Measurements from ENCODE around the gene EFCC1.
A peak's percentile ranks its signal among the peaks of the same experiment; 100 is the strongest.

Gene EFCC1

DNA sequence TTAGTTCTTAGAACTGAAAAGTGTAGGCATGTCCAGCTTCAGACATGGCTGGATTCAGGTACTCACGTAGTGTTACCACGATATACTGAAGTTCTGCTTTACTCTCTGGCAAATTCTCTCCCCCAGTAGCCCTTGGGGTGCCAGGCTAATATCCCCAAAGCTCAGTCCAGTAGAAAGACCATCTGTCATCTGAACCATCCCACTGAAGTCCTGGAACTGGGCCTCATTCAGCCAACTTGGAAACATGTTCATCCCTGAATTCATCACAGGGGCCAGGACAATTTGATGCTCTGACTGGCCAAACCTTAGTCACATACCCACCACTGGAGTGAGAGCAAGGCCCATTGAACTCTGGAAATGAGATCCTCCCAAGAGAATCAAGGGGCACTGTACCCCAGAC, 8.2 kb downstream of the EFCC1 start:
- DNase-seq: no peak
- intact Hi-C loops (cut with DNase I): no loop called here

DNA sequence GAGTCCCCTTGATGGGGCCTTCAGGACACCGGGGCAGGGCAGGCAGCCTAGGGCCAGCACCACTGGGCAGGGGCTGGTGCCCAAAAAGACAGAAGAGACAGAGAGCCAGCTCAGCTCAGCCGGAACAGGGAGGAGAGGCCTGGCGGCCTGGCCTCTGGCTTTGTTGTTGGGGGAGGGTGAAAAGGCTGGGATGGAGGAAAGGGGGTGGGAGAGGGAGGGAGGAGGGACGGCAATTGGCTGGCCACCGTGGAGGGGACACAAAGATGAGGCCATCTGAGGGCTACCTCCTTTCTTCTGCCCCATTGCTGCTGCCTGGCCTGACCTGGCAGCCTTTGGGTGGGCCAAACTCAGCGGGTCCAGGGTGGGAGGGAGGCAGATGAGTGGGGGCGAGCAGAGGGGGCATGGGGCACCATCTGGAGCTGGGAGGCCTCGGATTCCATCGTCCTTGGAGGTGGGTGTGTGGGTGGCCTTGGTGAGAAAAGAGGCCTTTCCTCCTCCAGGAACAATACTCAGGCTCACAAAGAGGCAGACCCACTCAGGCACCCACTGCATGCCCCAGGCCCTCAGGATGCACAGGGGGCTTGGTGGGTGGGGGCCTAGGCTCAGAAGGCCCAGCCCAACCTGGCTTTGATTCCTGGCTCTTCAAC, 9.3 kb downstream of the EFCC1 start:
- intact Hi-C loops (cut with DNase I): no loop called here
- DNase-seq: peak in 2 of 10 donors; percentile 43 to 69

DNA sequence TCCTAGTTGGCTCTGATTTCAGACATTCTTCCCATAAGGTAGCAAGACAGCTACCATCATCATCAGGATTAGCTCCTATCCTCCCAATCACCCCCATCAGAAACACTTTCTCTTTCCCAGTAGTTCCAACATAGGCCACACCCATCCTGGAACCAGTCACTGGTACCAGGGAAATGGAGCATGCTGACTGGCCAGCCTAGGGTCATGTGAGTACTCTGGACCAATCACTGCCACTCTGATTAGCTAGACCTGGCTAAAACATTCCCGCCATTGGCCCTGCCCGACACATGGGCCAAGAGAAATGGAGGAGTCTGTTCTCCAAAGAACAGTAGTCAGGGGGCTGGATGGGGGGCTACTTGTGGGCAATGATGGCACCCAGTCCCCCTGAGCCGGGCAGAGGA, 12.4 kb downstream of the EFCC1 start:
- DNase-seq: peak in 1 of 10 donors; percentile 33
- intact Hi-C loops (cut with DNase I): no loop called here

DNA sequence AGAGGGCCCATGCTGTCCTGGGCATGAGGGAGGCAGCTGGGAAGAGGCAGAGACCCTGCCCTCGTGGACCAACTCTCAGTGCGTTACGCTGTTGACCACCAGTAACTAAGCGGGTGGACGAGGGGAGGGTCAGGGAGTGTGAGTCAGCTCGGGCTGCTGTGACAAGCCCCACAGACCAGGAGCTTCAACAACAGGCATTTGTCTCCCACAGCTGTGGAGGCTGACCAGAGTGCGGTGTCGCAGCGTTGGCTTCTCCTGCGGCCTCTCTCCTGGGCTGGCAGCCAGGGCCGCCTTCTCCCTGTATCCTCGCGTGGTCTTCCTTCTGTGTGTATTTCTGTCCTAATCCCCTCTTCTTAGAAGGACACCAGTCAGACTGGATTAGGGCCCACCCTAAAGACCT, 13.0 kb downstream of the EFCC1 start:
- DNase-seq: peak in 6 of 10 donors; percentile 25 to 94 (median 64)
- intact Hi-C loops (cut with DNase I): no loop called here

DNA sequence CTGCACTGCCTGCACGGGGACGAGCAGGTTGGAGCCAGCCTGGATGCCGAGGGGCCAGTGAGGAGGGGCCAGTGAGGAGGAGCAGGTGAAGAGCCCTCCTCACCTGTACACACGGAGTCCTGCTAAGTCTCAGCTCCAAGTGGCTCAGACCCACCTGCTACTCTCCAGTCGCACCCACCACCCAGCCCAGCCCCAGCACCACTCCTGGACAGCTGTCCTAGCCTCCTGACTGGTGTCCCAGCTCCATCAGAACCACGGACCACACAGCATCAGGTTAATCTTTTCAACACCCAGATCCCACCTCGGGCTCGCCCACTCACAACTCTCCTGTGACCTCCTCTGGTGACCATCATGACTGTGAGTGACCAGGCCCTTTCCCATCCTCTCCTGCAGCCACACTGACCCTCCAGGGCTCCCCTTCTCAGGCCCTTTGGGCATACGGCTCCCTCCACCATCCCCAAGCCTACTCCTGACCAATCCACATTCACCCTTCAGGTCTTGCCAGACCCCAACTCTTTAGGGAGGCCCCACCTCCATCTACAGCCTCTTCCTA, 13.8 kb downstream of the EFCC1 start:
- intact Hi-C loops (cut with DNase I): no loop called here
- DNase-seq: peak in 2 of 10 donors; percentile 35 to 80

DNA sequence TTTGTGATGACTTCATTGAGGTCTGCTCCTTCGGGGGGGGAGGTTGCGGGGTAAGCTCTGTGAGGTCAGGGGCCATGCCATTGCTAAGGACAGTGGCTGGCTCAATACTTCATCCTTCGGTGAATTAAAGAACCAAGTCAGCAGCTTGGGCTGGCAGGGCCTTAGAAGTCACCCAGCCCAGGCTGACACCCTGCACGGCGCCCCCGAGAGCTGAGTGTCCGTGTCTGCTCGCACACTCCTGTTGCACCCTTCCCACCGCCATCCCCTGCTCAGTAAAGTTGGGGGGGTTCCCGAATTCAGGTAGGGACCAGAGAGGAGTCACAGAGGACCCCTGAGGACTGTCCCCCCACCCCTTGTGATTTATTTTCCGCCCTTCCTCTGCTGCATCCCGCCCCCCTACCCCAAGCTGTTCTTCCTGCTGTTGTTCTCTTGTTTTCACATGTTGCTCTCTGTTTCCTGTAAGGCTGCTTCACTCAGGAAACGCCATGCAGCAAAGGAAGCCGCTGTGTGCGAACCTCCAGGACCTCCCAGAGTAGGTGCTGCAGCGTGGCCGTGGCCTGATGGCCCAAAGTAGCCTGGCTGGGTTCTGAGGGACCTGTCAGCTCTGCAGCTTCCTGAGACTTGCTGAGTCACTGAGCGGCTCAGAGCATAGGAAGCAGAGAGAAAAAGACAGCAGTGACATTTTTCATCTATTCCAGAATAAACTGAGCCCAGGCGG, 14.4 kb downstream of the EFCC1 start:
- DNase-seq: peak in 2 of 10 donors; percentile 47 to 62
- intact Hi-C loops (cut with DNase I): no loop called here

DNA sequence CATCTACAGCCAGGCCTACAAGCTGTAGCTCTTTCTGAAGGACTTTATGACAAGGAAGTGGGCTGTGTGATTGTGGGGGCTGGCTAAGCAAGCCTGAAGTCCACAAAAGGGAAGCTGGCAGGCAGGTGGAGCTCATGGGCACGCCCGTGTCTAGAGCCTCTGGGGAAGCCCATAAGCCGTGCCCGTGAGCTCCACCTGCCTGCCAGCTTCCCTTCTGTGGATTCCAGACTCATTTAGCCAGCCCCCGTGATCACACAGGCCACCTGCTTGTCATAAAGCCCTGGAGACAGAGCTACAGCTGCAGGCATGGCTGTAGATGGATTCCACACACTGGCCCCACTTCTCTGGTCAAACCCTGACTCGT, 15.2 kb downstream of the EFCC1 start:
- DNase-seq: peak in 6 of 10 donors; percentile 32 to 90 (median 56)
- intact Hi-C loops (cut with DNase I): no loop called here

DNA sequence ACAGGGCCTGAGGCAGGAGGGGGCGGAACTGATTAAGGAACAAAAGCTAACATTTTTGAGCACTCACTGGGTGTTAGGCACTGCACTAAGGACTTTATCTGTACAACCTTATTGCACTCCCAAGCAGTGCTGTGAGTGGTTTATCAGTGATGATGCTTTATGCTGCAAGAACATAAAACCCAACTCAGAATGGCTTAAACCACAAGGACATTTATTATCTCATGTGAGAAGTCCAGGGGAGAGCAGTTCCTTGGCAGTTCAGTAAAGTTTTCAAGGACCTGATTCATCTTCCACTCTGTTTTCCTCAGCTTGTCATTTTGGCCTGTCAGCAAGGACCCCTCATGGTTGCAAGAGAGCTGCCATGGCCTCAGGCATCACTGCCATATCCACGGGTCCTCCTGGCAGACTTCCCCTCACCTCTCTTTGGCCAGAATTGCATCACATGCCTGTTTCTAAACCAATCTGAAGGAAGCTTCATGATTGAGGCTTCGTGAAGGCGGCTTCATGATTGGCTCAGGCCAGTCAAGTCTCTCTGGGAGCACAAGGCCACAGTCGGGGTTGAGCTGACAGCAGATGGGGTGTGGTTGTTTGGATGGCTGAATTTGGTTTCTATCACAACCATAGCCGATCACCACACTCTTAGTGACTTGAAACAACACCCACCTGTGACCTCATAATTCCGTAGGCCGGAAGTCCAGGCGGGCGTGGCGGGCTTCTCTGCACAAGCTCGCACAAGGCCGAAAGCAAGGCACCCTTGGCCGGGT, 15.8 kb downstream of the EFCC1 start:
- intact Hi-C loops (cut with DNase I): no loop called here
- peak in 2 of 10 donors; percentile 44 to 59 for DNase-seq

DNA sequence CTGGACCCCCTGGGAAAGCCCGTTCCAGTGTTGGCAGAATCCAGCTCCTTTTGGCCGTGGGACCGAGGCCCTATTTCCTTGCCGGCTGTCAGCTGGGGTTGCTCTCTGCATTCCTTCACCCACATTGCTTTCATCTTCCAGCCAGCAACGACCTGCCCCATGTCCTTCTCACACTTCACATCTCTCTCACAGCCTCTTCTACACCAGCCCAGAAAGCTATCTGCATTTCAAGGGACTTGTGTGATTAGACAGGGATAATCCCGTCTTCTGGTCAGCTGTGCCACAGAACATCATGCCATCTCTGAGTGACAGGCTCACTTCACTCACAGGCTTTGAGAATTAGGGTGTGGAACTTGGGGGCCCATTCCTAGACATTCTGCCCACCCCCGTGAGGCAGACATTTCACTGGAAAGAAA, 16.4 kb downstream of the EFCC1 start:
- intact Hi-C loops (cut with DNase I): no loop called here
- DNase-seq: peak in 1 of 10 donors; percentile 81

DNA sequence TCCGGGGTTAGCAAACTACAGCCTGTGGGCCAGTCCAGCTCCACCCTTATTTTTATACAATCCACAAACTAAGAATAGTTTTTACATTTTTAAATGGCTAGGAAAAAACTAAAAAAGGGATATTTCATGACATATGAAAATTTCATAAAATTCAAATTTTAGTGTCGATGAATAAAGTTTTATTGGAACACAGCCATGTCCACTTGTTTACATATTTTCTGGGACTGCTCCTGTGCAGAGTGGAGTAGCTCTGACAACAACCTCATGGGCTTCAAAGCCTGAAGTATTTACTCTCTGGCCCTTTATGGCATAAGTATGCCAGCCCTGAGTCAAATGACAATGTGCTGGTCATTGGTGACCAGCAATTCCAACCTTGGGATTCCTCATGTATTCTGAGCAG, 17.2 kb downstream of the EFCC1 start:
- DNase-seq: no peak
- intact Hi-C loops (cut with DNase I): no loop called here

DNA sequence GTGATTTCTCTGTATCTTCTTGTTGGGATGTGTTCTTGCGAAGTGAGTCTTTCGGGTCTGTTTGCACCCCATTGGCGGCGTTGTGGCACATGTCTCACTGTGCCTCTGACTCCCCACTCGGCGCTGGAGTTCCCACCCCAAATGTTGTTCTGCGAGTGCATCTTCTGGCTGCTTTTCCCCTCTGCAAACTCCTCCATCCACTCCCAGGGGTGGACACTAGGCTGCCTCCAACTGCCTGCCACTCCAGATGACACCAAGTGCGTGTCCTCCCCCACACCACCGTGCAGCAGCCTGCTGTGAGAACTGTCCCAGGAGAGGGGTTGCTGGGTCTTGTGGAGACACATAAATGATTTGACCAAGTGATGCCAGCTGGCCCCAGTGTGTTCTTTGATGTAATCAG, 17.6 kb downstream of the EFCC1 start:
- intact Hi-C loops (cut with DNase I): no loop called here
- DNase-seq: peak in 1 of 10 donors; percentile 59

DNA sequence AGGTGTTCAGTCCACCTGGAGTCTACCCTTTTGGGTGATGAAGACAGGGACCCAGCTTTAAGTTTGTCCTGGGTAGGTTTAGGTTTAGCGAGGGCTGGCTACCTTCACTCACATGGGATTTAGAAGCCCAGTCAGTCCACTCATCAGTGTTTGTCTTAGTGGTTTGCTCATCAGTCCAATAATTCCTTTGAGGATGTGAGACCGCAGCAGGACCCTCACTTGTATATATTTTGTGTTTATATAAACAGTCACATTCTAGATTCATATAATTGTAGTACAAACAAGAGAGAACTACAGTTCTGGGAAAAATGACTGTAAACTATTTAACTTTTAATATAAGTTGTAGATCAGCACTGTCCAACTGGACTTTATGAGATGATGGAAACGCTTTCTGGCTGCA, 18.2 kb downstream of the EFCC1 start:
- DNase-seq: no peak
- intact Hi-C loops (cut with DNase I): no loop called here

DNA sequence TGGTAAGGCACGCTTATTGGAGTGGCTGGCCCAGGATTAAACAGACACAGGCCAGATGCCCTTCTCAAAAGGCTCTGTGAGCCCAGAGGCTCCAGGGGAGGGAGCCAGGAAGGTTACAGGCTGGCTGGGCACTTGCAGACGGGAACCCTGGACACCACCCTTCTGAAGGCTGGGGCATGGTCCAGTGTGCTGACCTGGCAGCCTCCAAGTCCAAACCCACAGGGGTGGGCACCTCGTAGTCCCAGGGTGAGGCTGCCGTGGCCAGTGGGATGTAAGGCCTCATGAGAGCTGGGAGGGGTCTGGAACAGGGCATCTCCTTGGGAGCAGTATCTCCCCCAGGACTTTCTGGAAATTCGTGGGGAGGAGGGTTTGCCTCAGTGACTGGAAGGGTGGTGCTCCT, 19.6 kb downstream of the EFCC1 start:
- intact Hi-C loops (cut with DNase I): no loop called here
- no peak for DNase-seq

DNA sequence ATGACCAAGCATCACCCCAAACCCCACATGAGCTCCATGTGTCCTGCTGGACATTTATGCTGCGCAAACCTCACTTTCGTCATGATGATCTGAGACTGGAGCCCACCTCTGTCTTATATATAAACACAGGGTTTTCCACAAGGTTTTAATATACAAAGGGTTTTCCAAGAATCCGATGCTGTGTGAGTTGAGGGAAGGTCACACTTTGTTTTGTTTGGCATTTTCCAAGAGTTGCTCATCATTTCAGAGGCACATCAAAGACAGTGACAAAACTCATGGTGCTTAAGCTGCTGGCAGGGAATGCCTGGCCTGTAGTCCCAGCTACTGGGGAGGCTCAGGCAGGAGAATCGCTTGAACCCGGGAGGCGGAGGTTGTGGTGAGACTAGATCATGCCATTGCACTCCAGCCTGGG, 20.0 kb downstream of the EFCC1 start:
- intact Hi-C loops (cut with DNase I): no loop called here
- DNase-seq: no peak

DNA sequence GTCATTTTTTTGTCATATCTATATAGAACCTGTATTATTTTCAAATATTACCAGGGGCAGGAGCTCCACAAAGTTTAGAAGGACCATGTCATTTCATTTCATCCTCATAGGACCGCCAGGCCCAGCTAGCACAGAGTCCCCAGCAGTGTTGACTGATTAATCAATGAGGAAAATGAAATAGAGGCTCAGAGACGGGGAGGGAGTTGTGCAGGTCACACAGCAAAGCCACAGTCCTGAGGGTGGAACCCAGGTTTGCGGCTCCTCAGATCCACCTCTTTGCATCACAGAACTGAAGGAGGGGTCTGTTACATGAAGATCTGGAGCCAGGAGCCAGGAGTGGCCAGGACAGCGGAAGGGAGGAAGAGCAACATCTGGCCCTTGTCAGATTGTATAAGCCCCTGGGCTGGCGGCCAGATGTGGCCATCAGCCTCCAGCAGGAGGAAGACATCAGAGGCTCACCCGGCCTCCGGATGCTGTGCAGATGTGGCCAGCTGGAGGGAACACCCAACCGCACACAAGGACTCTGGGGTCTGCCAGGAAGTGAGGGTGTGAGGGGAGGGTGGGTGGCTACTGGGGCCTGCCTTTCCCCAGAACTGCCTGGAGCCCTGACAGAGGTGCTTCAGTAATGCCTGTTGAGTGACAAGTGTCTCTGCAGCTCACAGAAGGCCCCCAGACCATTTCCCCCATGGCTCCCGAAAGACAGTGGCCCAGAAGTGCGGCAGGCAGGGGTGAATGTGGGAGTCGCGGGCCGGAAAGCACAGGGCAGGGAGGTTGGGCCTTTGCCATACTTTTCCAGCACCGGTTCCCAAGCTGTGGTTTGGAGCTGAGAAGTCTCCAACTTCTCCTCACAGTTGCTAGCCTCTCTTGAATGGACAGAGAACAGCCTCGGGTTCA, 21.3 kb downstream of the EFCC1 start:
- intact Hi-C loops (cut with DNase I): no loop called here

DNA sequence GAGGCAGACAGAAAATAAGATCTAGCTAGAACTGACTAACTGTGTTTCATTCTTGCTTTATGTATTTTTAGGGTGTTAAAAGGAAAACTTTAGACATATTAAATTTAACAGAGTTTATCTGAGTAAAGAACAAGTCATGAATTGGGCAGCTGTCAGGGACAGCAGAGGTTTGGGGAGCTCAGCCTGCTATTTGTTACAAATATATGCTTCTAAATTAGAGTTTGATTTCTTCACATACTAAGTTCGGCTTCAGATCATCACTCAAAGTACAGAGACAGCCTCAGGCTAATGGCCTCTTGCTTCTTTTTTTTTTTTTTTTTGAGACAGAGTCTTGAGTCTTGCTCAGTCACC, 21.9 kb downstream of the EFCC1 start:
- intact Hi-C loops (cut with DNase I): no loop called here
- no peak for DNase-seq

More for the DNA sequence above, 21.3 kb downstream of the EFCC1 start:
- peak in 2 of 10 donors; percentile 56 to 61 for DNase-seq

DNA sequence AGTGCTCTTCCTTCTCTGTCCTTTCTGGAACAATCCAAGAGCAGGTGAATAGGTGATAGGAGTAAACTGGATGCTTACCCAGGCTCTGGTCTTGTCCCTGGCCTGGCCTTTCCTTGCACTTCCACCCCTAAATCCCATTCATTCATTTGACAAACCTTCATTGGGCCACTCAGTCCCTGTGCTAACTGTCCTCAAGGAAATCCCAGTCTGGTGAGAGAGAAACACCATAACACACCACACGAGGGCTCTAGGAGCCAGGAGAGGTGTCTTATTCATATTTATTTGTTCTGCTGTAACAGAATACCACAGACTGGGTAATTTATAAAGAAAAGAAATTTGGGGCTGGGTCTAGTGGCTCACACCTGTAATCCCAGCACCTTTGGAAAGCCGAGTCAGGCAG, 22.8 kb downstream of the EFCC1 start:
- intact Hi-C loops (cut with DNase I): no loop called here
- DNase-seq: peak in 2 of 10 donors; percentile 3 to 7

DNA sequence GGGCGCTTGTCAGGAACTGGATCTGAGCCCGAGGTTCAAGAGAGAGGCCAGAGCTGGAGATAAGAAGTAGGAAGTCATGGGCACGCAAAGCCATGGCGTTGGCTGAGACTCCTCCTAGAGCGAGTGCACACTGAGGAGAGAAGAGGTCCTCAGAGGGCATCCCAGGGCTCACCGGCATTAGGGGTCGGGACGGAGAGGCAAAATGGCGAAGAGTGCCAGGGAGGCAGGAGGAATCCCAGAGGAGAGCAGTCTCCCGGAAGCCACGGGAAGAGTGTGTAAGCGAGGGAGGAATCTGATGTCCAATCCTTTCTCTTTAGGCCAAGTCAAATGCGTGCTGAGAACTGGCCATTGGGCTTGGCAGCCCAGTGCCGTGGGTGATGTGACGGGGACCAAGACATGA, 24.0 kb downstream of the EFCC1 start:
- DNase-seq: peak in 1 of 10 donors; percentile 42
- intact Hi-C loops (cut with DNase I): no loop called here

DNA sequence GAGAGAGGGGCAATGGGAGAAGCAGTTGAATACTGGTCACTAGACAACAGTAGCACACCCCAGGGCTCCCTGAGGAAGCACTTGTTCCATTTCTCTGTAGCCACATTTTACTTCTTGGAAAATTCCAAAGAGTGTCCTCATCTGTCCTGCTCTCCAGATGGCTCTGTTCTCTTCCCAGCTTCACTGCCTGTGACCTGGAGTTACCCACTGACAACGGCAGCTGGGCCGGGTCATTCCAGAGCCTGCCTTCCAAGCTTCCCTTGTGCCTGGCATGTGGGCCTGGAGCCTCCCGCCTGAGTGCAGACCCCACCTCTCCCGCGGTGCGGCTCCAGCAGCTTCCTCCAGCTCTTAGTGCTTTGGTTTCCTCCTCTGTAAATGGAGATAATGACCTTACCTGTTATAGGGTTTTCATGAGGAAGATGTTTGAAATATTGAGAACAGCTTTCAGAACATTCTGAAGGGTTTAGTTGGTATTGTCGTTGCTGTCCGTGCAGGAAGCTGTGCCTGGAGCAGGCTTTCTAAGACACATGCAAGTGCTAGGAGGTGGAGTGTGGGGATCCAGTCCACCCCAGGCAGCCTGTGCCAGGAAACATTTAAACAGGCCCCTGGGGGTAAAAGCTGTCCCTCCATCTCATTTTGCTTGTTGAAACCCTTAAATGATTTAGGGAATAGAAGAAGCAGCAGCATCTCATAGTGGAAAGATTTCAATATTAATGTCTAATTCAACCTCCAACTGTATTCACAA, 24.8 kb downstream of the EFCC1 start:
- intact Hi-C loops (cut with DNase I): no loop called here
- DNase-seq: peak in 4 of 10 donors; percentile 10 to 85 (median 41)
